Transverse colon (tissue), 4 donors: ENCODE measurements around the gene HMGCL. TPM values are rescaled to one million over a fixed set of nuclear protein-coding genes. Genes with fewer than 3 reads are reported as not detected.

ENCODE experiments used
- DNase-seq: peaks from one replicate; pipeline ENCODE4 v3.0.0-alpha.2; 2019
- H3K27ac ChIP-seq, 4 donors: fragments of 200-600 bp; sonication (generic); 2 replicates each; pipeline ENCODE4 v1.5.1; 2016 to 2018; ENCODE audit warnings: inconsistent platforms in 4 of 4
- H3K27me3 ChIP-seq: fragments of 200-600 bp; sonication (generic); 2 replicates; pipeline ENCODE4 v1.5.1; 2017; ENCODE audit warnings: inconsistent platforms
- H3K36me3 ChIP-seq, 4 donors: fragments of 200-600 bp; sonication (generic); 2 replicates each; pipeline ENCODE4 v1.5.1; 2017 to 2019; ENCODE audit warnings: inconsistent platforms in 4 of 4
- H3K4me1 ChIP-seq, 4 donors: fragments of 200-600 bp; sonication (generic); 2 replicates each; pipeline ENCODE4 v1.5.1; 2017 to 2020; ENCODE audit warnings: inconsistent platforms in 4 of 4
- H3K4me3 ChIP-seq, 4 donors: fragments of 200-600 bp; sonication (generic); 1 replicate in 1 of 4; 2 replicates in 3 of 4; pipeline versions ENCODE4 v1.5.1 to v1.6.1; 2017 to 2019; ENCODE audit warnings: inconsistent platforms in 4 of 4
- H3K9me3 ChIP-seq, 2 donors: fragments of 200-600 bp; sonication (generic); 2 replicates each; pipeline ENCODE4 v1.5.1; 2017 to 2019; ENCODE audit warnings: inconsistent platforms in 2 of 2
- CTCF ChIP-seq, 5 experiments: fragments of 200-600 bp in 3 of 5; fragments of 450-650 bp in 2 of 5; sonication (generic) in 3 of 5; IDR thresholded peaks; 1 replicate in 2 of 5; 2 replicates in 3 of 5; pipeline ENCODE4 v1.5.1; 2016 to 2017; ENCODE audit warnings: antibody characterized with exemption in 5 of 5, inconsistent platforms in 3 of 5, mild to moderate bottlenecking in 2 of 5, moderate library complexity in 1 of 5
- EP300 ChIP-seq: sonication (generic); formaldehyde crosslinking; IDR thresholded peaks from one replicate; pipeline ENCODE4 v1.6.1; 2017; ENCODE audit warnings: antibody characterized with exemption, low read depth
- POLR2A ChIP-seq: fragments of 450-650 bp; IDR thresholded peaks from one replicate; pipeline ENCODE4 v1.6.1; 2016; ENCODE audit warnings: antibody characterized with exemption, mild to moderate bottlenecking, moderate library complexity
- POLR2AphosphoS5 ChIP-seq, 3 donors: sonication (generic); formaldehyde crosslinking; IDR thresholded peaks; one replicate each; pipeline ENCODE4 v1.6.1; 2016; ENCODE audit warnings: antibody characterized with exemption in 3 of 3
- WGBS, 2 donors: methylation state at CpG; one replicate each; pipeline ENCODE4 v1.1.5; 2018; ENCODE audit warnings: low coverage in 1 of 2; 5-methylcytosine and 5-hydroxymethylcytosine counted together
- in situ Hi-C, 4 donors: fragments of 200-750 bp; cut with MboI; loops; one replicate each; pipeline versions ENCODE4 v1.15.0 to v1.15.1; 2017; ENCODE audit warnings: low sequenced_read_pairs in 3 of 4, low pct_ligation_motif_present in 1 of 4, low pct_unique_long_range_greater_than_20kb in 1 of 4
- intact Hi-C: fragments of 100-400 bp; cut with DNase I; formaldehyde crosslinking; loops from one replicate; pipeline ENCODE4 v1.15.1; 2023; ENCODE audit warnings: low total_unique reads
- total RNA-seq, 4 donors: library from RNA; depleted of rRNA; stranded (reverse); fragments of >200 nt; gene quantifications; one replicate each; pipeline ENCODE4 v1.1.0, GENCODE V29; 2016

HMGCL gene
- total RNA-seq, 4 donors from 2014 or later = 59.8 to 83.4 (median 60.7) TPM

DNA sequence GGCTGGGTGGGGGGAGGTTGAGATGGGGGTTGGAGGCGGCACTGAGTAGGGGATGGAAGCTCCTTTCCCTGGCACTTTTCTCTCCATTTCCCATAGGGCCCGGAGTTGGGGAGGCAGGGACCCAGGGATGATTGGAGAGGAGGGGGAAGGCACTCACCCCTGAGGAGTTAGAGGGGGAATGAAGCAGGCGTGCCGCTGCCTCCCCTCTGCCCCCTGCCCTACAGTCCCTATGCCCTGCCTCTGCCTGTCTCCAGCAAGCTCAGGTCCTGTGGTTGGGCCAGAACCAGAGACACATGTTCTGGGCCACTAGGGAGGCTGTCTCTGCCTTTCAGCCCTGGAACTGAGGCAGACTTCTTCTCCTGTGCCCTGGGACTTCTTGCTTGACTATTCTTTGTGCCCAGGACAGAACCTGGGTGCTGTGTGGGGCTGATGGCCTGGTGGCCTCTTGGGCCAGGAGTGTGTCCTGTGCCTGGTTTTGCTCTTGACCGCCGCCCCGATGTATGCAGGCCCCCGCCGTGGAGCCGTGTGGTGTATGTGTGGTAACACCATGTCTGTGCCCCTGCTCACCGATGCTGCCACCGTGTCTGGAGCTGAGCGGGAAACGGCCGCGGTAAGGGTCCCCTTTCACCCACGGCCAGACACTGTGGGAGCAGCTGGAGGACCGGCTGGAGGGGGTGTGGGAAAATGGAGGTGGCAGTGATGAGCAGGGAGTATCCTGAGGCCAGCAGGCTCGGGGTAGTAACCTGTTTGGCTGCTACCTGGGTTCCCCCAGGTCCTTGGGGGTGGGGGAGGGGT lies 32.9 kb downstream of the HMGCL start:
- Histone ChIP-seq H3K27ac (peak overlapping the region; percentile 78 to 90 (median 86)), H3K4me1 (peaks cover 11 to 41% (median 35%) of the 10 kb centered on the region in 4 donors), H3K4me3 (peak overlapping the region in 3 of 4 donors; percentile 66 to 87 (median 68)), H3K36me3 (peaks cover 0 to 9% (median 0%) of the 10 kb centered on the region in 4 donors), H3K9me3 (no peaks in the 10 kb centered on the region), H3K27me3 (no peaks in the 10 kb centered on the region)
- in situ Hi-C loops = no loop called here
- WGBS, 2 donors = 72% methylated on average over 18 of the region's 19 CpGs; no CpG with 5 or more reads in 1 of the 2 donors
- intact Hi-C loops = no loop called here
- DNase-seq = no peak
- TF ChIP-seq POLR2AphosphoS5 (IDR thresholded peaks at IDR 0.05) (no peak), EP300 (no peak), POLR2A (no peak), CTCF (IDR thresholded peaks at IDR 0.05) (no peak)

DNA sequence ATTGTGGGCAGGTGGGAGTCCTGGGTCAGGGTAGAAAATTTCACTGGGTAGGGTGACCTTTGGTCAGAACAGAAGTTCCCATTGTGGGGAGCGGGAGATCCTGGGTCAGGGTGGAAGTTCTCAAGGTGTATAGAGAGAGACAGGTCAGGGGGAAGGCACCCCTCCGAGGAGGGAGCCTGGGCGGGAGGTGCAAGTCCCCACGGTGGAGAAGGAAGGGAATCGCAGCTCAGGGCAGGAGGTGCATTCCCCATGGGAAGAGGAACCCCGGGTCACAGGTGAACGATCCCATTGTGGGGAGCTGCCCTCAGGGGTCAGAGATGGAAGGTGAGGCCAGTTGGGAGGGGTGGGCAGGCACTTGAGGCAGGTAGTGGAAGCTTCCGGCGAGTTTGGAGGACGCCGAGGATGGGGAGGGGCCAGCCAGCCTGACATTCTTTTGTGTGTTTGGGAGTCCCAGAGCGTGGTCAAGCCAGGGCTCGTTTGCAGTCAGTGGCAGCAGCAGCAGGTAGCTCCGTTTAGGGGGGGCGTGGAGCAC lies 33.6 kb downstream of the HMGCL start:
- Histone ChIP-seq H3K9me3 (no peaks in the 10 kb centered on the region), H3K4me1 (peaks cover 11 to 41% (median 31%) of the 10 kb centered on the region in 4 donors), H3K36me3 (peaks cover 0 to 15% (median 2%) of the 10 kb centered on the region in 4 donors), H3K27ac (peak overlapping the region; percentile 78 to 90 (median 86)), H3K27me3 (no peaks in the 10 kb centered on the region), H3K4me3 (peak overlapping the region; percentile 66 to 87 (median 76))
- DNase-seq = peak; percentile 50
- 0% methylated on average over 1 to 14 of the region's 15 CpGs for WGBS, 2 donors
- TF ChIP-seq POLR2A (no peak), CTCF (IDR thresholded peaks at IDR 0.05) (no peak), POLR2AphosphoS5 (IDR thresholded peaks at IDR 0.05) (no peak), EP300 (no peak)
- intact Hi-C loops = no loop called here
- in situ Hi-C loops = no loop called here

- H3K4me1 ChIP-seq = peaks cover 11 to 37% (median 28%) of the 10 kb centered on the region in 4 donors
- in situ Hi-C loops = no loop called here
- DNase-seq = peak; percentile 94
- intact Hi-C loops = no loop called here
- H3K9me3 ChIP-seq = no peaks in the 10 kb centered on the region
- H3K27ac ChIP-seq = peak within 1 kb of the TSS; percentile 78 to 90 (median 86)
- H3K4me3 ChIP-seq = peak within 1 kb of the TSS; percentile 66 to 87 (median 76)
- no peaks in the 10 kb centered on the region for H3K27me3 ChIP-seq
- peaks cover 0 to 21% (median 5%) of the 10 kb centered on the region in 4 donors for H3K36me3 ChIP-seq
- WGBS, 2 donors = 0 to 2% methylated on average over 4 to 47 of the region's 47 CpGs
- no peak for TF ChIP-seq CTCF (IDR thresholded peaks at IDR 0.05)
- TF ChIP-seq POLR2A = peak; percentile 61
- TF ChIP-seq POLR2AphosphoS5 (IDR thresholded peaks at IDR 0.05) = peak; percentile 59 to 77 (median 76)
These were observed 34.3 kb downstream of the HMGCL start, which contains the start of gene LYPLA2 for GRCh38 chr1:23790696-23791515. Gene LYPLA2, plus strand, starts transcription at chr1:23791145. Its CDS starts 1,538 bp downstream, at chr1:23792683.

DNA sequence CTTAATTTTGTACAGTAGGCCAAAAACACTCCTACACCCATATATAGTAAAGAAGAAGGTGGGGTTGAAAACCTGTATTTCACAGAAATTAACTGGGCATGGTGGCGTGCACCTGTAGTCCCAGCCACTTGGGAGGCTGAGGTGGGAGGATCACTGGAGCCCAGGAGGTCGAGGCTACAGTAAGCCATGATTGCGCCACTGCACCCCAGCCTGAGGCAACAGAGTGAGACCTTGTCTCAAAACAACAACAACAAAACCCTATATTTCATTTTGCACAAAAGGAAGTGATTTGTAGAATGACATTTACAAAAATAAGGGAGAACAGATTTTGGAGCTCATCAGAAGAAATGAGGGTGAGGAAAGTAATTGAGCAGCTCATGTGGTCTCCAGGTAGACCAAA lies 36.5 kb downstream of the HMGCL start:
- H3K4me3 ChIP-seq = no peak overlapping the region
- peaks cover 11 to 30% (median 26%) of the 10 kb centered on the region in 4 donors for H3K4me1 ChIP-seq
- H3K9me3 ChIP-seq = no peaks in the 10 kb centered on the region
- no peak for DNase-seq
- in situ Hi-C loops = no loop called here
- peaks cover 0 to 41% (median 9%) of the 10 kb centered on the region in 4 donors for H3K36me3 ChIP-seq
- intact Hi-C loops = no loop called here
- no peak overlapping the region for H3K27ac ChIP-seq
- H3K27me3 ChIP-seq = no peaks in the 10 kb centered on the region
- TF ChIP-seq POLR2AphosphoS5 (IDR thresholded peaks at IDR 0.05) (no peak), CTCF (IDR thresholded peaks at IDR 0.05) (no peak)
- 95 to 100% methylated on average over 1 to 3 of the region's 3 CpGs for WGBS, 2 donors
